HPDE6-E6E7 (cell line): Measurements from ENCODE around the gene SCTR.

ENCODE experiments used
- DNase-seq: peaks from one replicate; pipeline ENCODE4 v3.0.0; 2011; ENCODE audit warnings: missing footprints; ENCODE audit errors: extremely low spot score

SCTR gene

GRCh38 chr2:119448427-119449141 is 75.7 kb downstream of the SCTR start:
- DNase-seq: no peak

- no peak for DNase-seq
These were observed 78.2 kb downstream of the SCTR start for GRCh38 chr2:119446037-119446436.

GRCh38 chr2:119442850-119443249 is 81.4 kb downstream of the SCTR start:
- no peak for DNase-seq

DNA sequence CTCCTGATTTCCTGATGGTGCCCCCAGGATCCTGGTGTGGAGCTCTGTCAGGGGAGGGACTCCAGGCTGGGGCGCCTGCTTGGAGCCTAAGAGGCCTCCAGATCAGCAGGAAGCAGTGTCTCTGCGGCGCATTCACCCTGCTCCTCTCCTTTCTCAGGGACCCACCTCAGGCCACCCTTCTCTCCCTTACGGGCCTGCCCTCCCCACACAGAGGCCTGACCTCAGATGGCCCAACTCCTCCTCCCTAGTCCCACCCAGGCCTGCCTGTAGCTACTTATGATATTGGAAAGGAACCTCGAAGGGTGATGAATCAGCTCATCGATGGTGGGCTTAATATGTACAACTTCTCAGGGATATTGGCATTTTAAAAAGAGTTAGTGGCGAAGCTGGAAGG is 82.1 kb downstream of the SCTR start:
- no peak for DNase-seq

- no peak for DNase-seq
These were observed 82.7 kb downstream of the SCTR start for GRCh38 chr2:119441376-119442225.

GRCh38 chr2:119440873-119441272 is 83.4 kb downstream of the SCTR start:
- DNase-seq: no peak

DNA sequence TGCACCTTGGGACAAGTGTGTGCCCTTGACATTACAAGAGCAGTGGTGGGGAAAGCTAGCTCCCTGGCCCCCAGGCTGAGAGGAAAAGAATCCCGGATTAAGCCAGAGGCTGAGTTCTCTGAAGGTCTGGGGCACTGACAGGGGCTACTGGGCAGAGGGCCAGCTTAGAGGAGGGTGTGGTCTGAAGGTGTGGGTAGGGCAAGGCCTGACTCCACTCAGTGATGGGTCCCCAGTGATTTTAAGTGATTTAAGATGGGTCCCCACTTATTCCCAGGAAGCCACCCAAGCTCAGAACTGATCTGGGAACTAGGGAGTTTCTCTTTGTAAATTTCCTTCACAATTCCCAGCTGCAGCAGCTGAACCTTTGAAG is 83.8 kb downstream of the SCTR start:
- no peak for DNase-seq

DNA sequence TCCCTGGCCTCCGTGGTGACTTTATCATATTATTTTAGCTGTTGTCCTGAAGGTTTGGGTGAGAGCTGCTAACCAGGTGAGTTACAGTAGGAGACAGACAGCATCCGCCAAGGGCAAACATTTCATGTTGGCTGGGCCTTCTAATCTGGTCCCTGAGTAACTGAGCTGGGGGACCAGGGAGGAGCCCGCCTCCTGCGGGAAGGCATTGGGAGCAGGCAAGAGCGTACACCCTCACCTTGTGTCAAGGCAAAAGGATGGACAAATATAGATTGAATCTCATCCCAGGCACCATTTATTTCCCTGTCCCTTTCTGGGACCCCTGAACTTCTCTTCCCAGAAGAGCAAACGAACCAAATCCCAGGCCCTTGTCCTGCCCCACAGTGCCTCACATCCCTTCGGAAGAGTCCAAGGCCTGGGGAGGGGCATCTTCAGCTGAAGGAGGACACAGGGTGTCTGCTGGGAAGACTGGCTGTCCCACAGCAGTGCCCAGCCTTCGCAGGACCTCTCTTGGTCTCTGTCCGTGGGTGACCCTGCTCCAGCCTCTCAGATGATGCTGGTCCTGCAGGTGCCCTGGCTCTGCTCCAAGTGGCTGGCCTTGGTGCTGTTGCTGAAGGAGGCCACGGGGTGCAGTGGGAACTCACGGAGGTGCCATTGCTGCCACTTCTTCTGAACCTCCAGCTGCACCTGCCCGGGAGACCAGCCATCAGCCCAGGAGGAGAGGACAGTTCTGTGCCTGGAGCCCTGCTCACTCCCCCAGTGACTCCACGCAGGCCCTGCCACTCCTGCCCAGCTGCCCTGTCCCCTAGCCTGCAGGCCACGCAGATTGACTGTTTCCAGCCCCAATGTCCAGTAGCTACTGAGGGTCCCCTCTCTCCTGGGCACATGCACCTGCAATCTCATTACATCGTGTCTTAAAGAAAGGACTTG is 84.4 kb downstream of the SCTR start:
- DNase-seq: no peak

DNA sequence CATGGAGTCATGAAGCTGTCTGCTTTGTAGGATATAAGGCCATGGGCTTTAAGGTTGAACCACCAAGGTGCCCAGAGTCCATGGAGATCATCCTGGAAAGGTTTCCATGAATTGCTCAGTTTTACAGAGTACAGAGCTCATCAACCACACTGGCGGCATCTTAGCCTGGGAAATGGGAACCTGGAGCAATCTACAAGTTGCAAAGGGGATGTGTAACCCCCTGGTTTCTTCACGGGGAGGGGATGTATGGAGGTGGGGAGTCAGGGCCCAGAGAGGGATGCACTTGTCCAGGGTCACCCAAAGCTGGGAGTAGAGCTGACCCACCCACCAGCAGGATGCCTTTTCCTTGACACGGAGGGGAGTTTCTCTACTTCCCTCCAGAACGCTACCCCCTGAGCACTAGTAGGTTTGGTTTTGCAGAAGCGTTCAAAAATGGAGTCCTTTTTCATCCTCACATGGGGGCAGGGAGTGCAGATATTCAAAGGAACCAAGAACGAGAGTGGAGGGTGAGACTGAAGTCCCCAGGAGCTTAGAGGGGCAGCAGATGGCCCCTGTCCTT is 85.5 kb downstream of the SCTR start:
- DNase-seq: no peak

DNA sequence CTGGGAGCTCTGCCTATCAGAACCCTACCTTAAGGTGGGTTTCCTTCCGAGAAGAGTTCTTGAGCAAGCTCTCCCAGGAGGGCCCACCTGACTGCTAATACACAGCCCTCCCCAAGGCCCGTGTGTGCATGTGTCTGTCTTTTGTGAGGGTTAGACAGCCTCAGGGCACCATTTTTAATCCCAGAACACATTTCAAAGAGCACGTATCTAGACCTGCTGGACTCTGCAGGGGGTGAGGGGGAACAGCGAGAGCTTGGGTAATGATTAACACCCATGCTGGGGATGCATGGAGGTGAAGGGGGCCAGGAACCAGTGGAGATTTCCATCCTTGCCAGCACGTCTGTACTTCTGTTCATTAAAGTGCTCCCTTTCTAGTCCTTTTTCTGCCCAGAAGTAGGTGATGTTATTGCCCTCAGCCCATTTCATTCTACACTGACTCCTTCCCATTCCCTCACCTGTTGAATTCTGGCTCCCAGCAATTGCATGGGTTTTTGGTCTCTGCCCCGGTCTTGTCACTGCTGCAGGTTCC is 86.1 kb downstream of the SCTR start:
- no peak for DNase-seq

- no peak for DNase-seq
These were observed 87.1 kb downstream of the SCTR start for GRCh38 chr2:119436993-119437772.

DNA sequence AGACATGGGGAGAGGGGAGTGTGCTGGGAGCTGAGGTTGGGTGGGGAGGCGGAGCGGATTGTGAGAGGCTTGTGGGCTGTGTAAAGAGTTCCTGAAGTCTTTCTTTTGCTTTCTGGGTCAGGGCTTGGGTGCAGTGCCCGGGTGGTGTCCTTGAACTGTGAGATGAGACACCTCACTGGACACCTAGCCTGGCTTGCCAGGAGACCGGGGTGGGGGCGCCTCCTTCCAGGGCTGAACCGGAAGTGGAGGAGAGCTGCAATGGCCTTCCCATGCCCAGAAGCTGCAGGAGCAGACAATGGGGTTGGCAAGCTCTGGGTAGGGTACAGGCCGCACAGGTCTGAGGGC is 88.4 kb downstream of the SCTR start:
- DNase-seq: no peak

- DNase-seq: no peak
These were observed 89.0 kb downstream of the SCTR start for GRCh38 chr2:119435081-119435952.

DNA sequence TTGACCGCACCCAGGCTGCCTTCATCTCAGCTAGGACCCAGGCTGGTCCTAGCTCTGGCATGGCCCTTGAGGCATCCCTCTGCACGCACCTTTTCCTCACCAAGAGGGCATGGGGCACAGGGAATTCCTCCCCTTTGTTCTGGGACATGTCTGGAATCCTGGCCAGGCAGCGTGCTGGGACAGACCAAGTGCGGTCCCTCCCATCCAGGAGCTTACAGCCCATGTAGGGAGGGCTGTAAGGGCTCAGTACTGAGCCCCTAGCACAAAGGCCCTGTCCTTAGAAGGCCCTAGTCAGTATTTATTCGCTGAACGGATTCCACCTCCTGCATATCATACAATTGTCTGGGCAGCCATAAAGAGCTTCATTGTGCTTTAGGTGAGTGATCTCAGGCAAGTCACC is 89.6 kb downstream of the SCTR start:
- no peak for DNase-seq

GRCh38 chr2:119433636-119434327 is 90.5 kb downstream of the SCTR start:
- DNase-seq: no peak

DNA sequence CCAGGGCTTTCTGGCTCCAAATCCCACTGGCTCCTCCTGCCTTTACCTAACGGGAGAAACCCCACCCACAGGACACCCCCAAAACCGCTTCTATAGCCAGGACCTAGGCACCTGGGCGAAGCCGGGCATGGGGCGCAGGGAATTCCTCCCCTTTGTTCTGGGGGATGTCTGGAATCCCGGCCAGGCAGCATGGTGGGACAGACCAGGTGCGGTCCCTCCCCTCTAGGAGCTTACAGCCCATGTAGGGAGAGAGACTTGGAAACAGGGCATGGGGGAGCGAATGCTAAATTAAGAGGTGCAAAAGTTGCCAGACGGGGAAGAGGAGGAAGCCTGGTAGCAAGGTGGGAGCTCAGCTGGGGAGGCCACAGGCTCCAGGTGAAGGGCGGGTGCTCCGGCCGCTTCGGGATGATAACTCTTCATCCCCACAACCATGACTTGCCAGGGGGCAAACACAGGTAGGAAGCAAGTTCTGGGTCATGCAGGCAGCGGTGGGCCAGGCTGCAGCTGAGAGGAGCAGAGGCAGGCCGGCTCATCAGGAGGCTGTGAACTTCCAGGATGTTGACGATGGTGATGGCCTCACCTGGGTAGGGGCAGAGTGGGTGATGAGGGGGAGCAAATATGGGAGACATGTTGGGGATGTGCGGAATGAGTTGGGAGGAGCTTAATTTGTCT is 91.3 kb downstream of the SCTR start:
- DNase-seq: no peak

DNA sequence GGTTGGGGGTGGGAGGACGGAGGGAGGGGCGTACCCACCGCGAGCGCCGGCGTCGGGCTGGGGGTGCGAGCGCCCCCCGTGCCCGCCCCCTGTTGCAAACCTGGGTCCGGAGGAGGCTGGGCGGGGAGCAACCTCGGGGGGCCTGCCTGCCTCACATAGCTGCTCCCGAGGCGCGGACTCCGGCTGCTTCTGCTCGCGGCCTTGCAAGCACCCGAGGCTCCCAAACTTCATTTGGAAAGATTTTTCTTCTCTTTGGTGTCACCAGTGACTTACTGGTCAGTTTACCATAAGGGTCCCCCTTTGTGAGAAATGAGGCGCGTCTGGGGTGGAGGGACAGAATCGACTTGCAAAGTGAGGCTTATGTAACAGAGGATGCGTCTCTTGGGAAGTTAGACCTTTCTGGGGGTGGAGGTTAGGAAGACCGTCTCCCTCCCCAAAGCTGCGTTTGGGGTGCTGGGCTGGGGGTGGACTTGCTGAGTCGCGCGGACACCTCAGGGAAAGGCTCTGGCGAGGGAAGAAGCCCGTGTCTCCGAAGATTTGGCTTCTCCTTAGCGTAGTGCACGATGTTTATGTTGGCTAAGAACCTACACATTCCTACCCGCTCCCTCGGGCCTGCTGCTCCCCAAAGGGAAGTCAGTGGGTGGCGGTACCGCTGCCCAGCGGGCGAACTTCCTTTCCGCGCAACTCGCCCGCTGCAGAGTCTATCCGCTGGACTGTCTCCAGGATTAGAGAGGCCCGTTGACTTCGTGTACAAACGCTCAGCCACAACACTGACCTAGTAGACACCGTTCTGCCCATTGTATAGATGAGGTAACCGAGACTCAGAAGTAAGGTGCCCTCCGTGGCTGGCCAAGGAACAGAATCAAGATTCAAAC is 92.1 kb downstream of the SCTR start:
- DNase-seq: no peak
